IMR-90 (cell line): ENCODE data around the gene RNF213. TPM values are rescaled to one million over a fixed set of nuclear protein-coding genes. Genes with fewer than 3 reads are reported as not detected.

Experiments
- ATAC-seq: fragments of 200-7000 bp; cut with Tn5 transposase; 2 replicates; pipeline ENCODE4 v1.9.1; 2020; ENCODE audit warnings: low read depth, mild to moderate bottlenecking, moderate library complexity
- BruUV-seq: library from RNA; stranded (reverse); fragments of 400-500 nt; replicated peaks from 2 replicates; lab custom pipeline; 2021; lab: Mats Ljungman, UMichigan
- CTCF ChIA-PET: fragments of 300-600 bp; formaldehyde crosslinking; extraction: SDS; loops from one replicate; lab custom pipeline; 2021; ENCODE audit warnings: antibody characterized with exemption; lab: Yijun Ruan, JAX
- POLR2A ChIA-PET: fragments of 300-600 bp; sonication (Branson Sonifier 250); formaldehyde crosslinking; loops from one replicate; lab custom pipeline; 2022; ENCODE audit warnings: antibody characterized with exemption; ENCODE audit not compliant: unreplicated experiment; lab: Charles Lee
- DNase-seq: peaks from one replicate; pipeline ENCODE4 v3.0.0; 2013
- H2AFZ ChIP-seq: replicated peaks from 2 replicates; pipeline ENCODE3; 2013; ENCODE audit warnings: low read length, mild to moderate bottlenecking; ENCODE audit not compliant: poor library complexity
- H2AK5ac ChIP-seq: 2 replicates; pipeline ENCODE4 v1.6.1; 2013; ENCODE audit warnings: low read depth, low read length, inconsistent platforms
- H2AK9ac ChIP-seq: replicated peaks from 2 replicates; pipeline ENCODE3; 2013; ENCODE audit warnings: mild to moderate bottlenecking, low read depth, low read length, moderate library complexity; ENCODE audit not compliant: poor library complexity
- H2BK120ac ChIP-seq: 2 replicates; pipeline ENCODE4 v1.6.1; 2013; ENCODE audit warnings: low read depth, low read length, inconsistent platforms
- H2BK15ac ChIP-seq: 3 replicates; pipeline ENCODE4 v1.6.1; 2013; ENCODE audit warnings: low read depth, low read length, inconsistent platforms
- H2BK20ac ChIP-seq: 2 replicates; pipeline ENCODE4 v1.6.1; 2013; ENCODE audit warnings: low read depth, mild to moderate bottlenecking, inconsistent platforms, low read length, moderate library complexity
- H2BK5ac ChIP-seq: 2 replicates; pipeline ENCODE4 v1.6.1; 2013; ENCODE audit warnings: mild to moderate bottlenecking, low read depth, low read length, inconsistent platforms; ENCODE audit not compliant: poor library complexity, severe bottlenecking
- H3K14ac ChIP-seq: replicated peaks from 2 replicates; pipeline ENCODE4 v1.6.1; 2013; ENCODE audit warnings: low read depth, low read length, inconsistent platforms
- H3K18ac ChIP-seq: 2 replicates; pipeline ENCODE4 v1.6.1; 2013; ENCODE audit warnings: low read depth, low read length, control low read depth
- H3K23ac ChIP-seq: 2 replicates; pipeline ENCODE4 v1.6.1; 2013; ENCODE audit warnings: low read depth, low read length, inconsistent platforms
- H3K27ac ChIP-seq: 2 replicates; pipeline ENCODE4 v1.5.1; 2013; ENCODE audit warnings: mild to moderate bottlenecking, control low read depth, low read length; ENCODE audit not compliant: insufficient read depth
- H3K27me3 ChIP-seq: 2 replicates; pipeline ENCODE4 v1.6.1; 2013; ENCODE audit warnings: low read length; ENCODE audit not compliant: control insufficient read depth, insufficient read depth
- H3K36me3 ChIP-seq: 2 replicates; pipeline ENCODE4 v1.6.1; 2013; ENCODE audit warnings: low read length, mixed read lengths; ENCODE audit not compliant: control insufficient read depth, insufficient read depth
- H3K4ac ChIP-seq: 2 replicates; pipeline ENCODE4 v1.6.1; 2013; ENCODE audit warnings: low read depth, low read length, inconsistent platforms
- H3K4me1 ChIP-seq: 2 replicates; pipeline ENCODE4 v1.6.1; 2013; ENCODE audit warnings: low read length, mixed read lengths; ENCODE audit not compliant: control insufficient read depth, insufficient read depth
- H3K4me2 ChIP-seq: 2 replicates; pipeline ENCODE4 v1.6.1; 2013; ENCODE audit warnings: low read depth, mild to moderate bottlenecking, control low read depth, low read length, moderate library complexity
- H3K4me3 ChIP-seq: 2 replicates; pipeline ENCODE4 v1.5.1; 2013; ENCODE audit warnings: low read depth, mild to moderate bottlenecking, control low read depth, low read length, moderate library complexity; ENCODE audit not compliant: insufficient read depth
- H3K56ac ChIP-seq: 2 replicates; pipeline ENCODE4 v1.6.1; 2013; ENCODE audit warnings: low read length, inconsistent platforms; ENCODE audit not compliant: insufficient read depth; ENCODE audit errors: extremely low read depth
- H3K79me1 ChIP-seq, 2 experiments: 2 replicates each; pipeline ENCODE4 v1.6.1; 2013; ENCODE audit warnings: low read length in 2 of 2, inconsistent platforms in 1 of 2, low read depth in 1 of 2
- H3K9ac ChIP-seq: 2 replicates; pipeline ENCODE4 v1.6.1; 2013; ENCODE audit warnings: low read depth, low read length, control low read depth
- H3K9me1 ChIP-seq: 2 replicates; pipeline ENCODE4 v1.6.1; 2013; ENCODE audit warnings: low read length, inconsistent platforms; ENCODE audit not compliant: insufficient read depth
- H3K9me3 ChIP-seq: 2 replicates; pipeline ENCODE4 v1.6.1; 2013; ENCODE audit warnings: low read length; ENCODE audit not compliant: control insufficient read depth, insufficient read depth
- H4K20me1 ChIP-seq: 2 replicates; pipeline ENCODE4 v1.6.1; 2013; ENCODE audit warnings: low read length, inconsistent platforms; ENCODE audit not compliant: insufficient read depth
- H4K5ac ChIP-seq: 2 replicates; pipeline ENCODE4 v1.6.1; 2013; ENCODE audit warnings: mild to moderate bottlenecking, low read depth, low read length, control low read depth
- H4K8ac ChIP-seq, 2 experiments: 2 replicates each; pipeline ENCODE4 v1.6.1; 2013; ENCODE audit warnings: low read depth in 2 of 2, low read length in 2 of 2, control low read depth in 1 of 2, inconsistent platforms in 1 of 2
- H4K91ac ChIP-seq: 2 replicates; pipeline ENCODE4 v1.6.1; 2013; ENCODE audit warnings: low read depth, low read length, inconsistent platforms; ENCODE audit not compliant: insufficient read depth
- CEBPB ChIP-seq: IDR thresholded peaks from 2 replicates; pipeline ENCODE4 v1.6.1; 2012; ENCODE audit warnings: low read depth, low read length, improper control_type of control experiment
- SMC3 ChIP-seq: fragments of 150-350 bp; IDR thresholded peaks from 2 replicates; pipeline ENCODE4 v1.6.1; 2016; ENCODE audit warnings: low read depth, mild to moderate bottlenecking, antibody characterized with exemption, low read length, moderate library complexity
- WGBS, 2 experiments: methylation state at CpG; one replicate each; pipeline versions ENCODE4 v1.1.5 to v1.1.7; 2013; ENCODE audit warnings: missing lambda C conversion rate in 2 of 2; ENCODE audit not compliant: insufficient read length in 1 of 2; ENCODE audit errors: extremely low coverage in 2 of 2; 5-methylcytosine and 5-hydroxymethylcytosine counted together
- dilution Hi-C: fragments of 300-500 bp; cut with HindIII; formaldehyde crosslinking; loops from one replicate; pipeline ENCODE4 v1.14.3; 2018; ENCODE audit warnings: low sequenced_read_pairs; ENCODE audit not compliant: unreplicated experiment
- in situ Hi-C: fragments of 300-500 bp; cut with MboI; formaldehyde crosslinking; loops from 3 replicates; pipeline ENCODE4 v1.14.3; 2019; ENCODE audit warnings: low sequenced_read_pairs, inconsistent platforms, mixed read lengths
- intact Hi-C: fragments of 100-400 bp; cut with micrococcal nuclease; formaldehyde crosslinking; loops from 2 replicates; pipeline ENCODE4 v1.10.0; 2022
- polyA plus RNA-seq, 3 experiments: library from polyadenylated mRNA; depleted of rRNA; stranded (reverse); fragments of >200 nt; gene quantifications; 2 replicates each; pipeline ENCODE4 v1.2.3, GENCODE V29; 2012; ENCODE audit warnings: low replicate concordance in 1 of 3
- total RNA-seq: library from RNA; depleted of rRNA; stranded (reverse); fragments of >200 nt; gene quantifications from 2 replicates; pipeline ENCODE4 v1.2.3, GENCODE V29; 2012

RNF213 gene
- total and polyA plus RNA-seq, 2 of the 4 experiments (the other 2 are of a cell fraction): 23.4 to 36.0 TPM

DNA sequence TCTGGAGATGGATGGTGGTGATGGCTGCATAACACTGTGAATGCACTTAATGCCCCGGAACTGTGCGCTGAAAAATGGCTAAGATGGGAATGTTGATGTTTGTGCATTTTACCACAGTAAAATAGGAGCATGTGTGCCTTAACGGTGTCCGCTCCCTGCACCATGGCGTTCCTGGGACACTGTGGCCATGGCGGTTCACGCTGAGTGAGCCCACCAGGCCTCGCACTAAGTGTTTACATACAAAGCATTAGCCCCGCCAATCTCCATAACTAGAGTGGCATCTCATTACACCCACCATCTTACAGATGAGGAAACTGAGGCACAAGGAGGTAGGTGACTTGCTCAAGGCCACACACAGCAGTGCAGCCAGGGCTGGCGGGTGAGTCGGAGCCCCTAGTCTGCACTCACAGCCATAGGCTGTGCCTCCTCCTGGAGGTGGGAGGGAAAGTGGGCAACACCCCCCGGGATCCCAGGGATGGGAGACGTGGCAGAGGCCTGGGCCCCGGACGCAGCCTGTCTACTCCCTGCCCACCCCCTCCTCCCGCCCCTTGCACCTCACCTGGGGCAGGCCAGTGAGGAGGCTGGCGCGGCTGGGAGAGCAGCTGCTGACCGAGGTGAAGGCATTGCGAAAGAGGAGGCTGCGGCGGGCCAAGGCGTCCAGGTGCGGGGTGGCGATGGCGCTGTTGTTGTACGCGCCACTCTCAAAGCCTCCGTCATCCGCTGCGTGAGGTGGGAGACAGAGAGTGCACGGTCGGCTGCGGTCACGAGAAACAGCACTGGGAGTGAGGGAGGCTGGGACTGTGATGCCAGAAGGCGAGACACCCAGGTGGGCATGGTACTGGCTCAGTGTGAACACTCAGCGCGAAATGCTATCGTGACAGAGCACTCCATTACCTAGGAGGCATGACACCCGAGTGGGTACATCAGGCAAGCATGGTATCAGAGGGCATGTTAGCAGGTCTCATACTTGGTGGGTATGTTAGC is 43.9 kb upstream of the RNF213 start:
- Histone ChIP-seq H4K91ac (no peak overlapping the region), H3K18ac (no peak overlapping the region), H3K4me1 (peaks cover 6% of the 10 kb centered on the region; the same call in 1 of the 2 replicates), H2BK15ac (no peak overlapping the region), H3K9me3 (no peaks in the 10 kb centered on the region), H3K23ac (no peak overlapping the region), H4K5ac (no peak overlapping the region), H2AK5ac (no peak overlapping the region), H4K8ac (no peak overlapping the region), H2AK9ac (peak overlapping the region; percentile 50), H2AFZ (peak overlapping the region; percentile 49), H3K4me2 (no peak overlapping the region), H3K9ac (no peak overlapping the region), H3K36me3 (peaks cover 53% of the 10 kb centered on the region), H2BK120ac (no peak overlapping the region), H2BK20ac (no peak overlapping the region), H3K4ac (no peak overlapping the region), H3K56ac (no peak overlapping the region), H3K79me1 (peaks cover 22 to 47% of the 10 kb centered on the region in 2 experiments), H3K4me3 (no peak overlapping the region), H3K27ac (no peak overlapping the region), H3K9me1 (peaks cover 24% of the 10 kb centered on the region), H4K20me1 (peaks cover 33% of the 10 kb centered on the region), H2BK5ac (no peak overlapping the region), H3K27me3 (no peaks in the 10 kb centered on the region), H3K14ac (no peak overlapping the region)
- ChIA-PET CTCF (interaction anchor here (0.6 kb wide), 1 partner anchor 358 kb away, joined by 3 read pairs; no protein-coding TSS in a partner anchor), POLR2A (no interaction called here)
- in situ Hi-C loops: no loop called here
- ATAC-seq (no peak), DNase-seq (no peak)
- TF ChIP-seq CEBPB (peak; percentile 36; the same call in 1 of the 2 replicates), SMC3 (no peak)
- dilution Hi-C loops: no loop called here
- WGBS, 2 experiments: 91% methylated on average over 14 of the region's 40 CpGs; no CpG with 5 or more reads in 1 of the 2 experiments
- no TSS peak for BruUV-seq
- intact Hi-C loops: no loop called here
